GM10266 (cell line): ENCODE data around the gene CTNNA3.
A peak's percentile ranks its signal among the peaks of the same experiment; 100 is the strongest.

Source experiments
- DNase-seq: peaks from one replicate; pipeline ENCODE4 v3.0.0; 2012; ENCODE audit errors: extremely low spot score
- TF ChIP-seq, protein P1 (sequence below): IDR thresholded peaks from 2 replicates; pipeline ENCODE4 v1.5.1; 2012; ENCODE audit warnings: mild to moderate bottlenecking, low read depth; ENCODE audit not compliant: control insufficient read depth, insufficient read depth; ENCODE audit errors: missing control alignments

The CTNNA3 gene

GRCh38 chr10:66180581-66181318 is 1515.2 kb downstream of the CTNNA3 start:
- TF ChIP-seq, protein P1, sequence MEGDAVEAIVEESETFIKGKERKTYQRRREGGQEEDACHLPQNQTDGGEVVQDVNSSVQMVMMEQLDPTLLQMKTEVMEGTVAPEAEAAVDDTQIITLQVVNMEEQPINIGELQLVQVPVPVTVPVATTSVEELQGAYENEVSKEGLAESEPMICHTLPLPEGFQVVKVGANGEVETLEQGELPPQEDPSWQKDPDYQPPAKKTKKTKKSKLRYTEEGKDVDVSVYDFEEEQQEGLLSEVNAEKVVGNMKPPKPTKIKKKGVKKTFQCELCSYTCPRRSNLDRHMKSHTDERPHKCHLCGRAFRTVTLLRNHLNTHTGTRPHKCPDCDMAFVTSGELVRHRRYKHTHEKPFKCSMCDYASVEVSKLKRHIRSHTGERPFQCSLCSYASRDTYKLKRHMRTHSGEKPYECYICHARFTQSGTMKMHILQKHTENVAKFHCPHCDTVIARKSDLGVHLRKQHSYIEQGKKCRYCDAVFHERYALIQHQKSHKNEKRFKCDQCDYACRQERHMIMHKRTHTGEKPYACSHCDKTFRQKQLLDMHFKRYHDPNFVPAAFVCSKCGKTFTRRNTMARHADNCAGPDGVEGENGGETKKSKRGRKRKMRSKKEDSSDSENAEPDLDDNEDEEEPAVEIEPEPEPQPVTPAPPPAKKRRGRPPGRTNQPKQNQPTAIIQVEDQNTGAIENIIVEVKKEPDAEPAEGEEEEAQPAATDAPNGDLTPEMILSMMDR, result peak; percentile 61
- DNase-seq, result peak; percentile 35

DNA sequence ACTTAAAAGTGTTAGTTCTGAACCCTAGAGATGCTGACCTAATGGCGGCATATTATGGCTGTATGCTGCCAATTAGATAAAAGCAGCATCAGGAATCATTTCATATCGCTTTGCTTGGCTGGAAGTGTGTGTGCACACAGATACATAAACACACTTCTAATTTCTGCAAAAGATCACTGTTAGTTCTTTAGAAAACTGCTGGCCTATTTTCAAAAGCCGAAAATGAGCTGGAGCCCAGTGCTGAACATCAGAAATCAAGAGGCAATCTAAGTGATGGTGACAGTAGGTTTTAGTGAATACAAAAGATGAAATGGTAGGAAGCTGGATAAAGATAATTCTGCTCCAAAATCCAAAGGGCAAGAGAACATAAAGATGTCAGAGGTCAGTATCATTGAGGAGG is 1516.0 kb downstream of the CTNNA3 start:
- TF ChIP-seq, protein P1, result no peak

DNA sequence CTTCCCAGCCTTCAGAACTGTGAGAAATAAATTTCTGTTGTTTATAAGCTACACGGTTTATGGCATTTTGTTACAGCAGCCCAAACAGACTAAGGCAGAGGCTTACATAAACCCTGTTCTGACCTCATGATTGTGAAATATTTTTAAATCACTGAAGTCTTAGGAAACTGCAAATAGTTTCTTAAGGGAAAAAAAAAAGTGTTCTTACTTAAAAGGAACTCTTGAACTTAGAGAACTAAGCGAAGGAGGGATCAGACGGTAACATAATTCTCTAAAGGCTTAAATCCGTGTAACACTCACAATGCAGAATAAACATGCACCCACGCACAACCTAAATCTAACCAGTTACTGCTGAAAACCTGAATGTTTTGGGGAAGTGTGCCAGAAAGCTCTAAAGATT is 1519.2 kb downstream of the CTNNA3 start:
- TF ChIP-seq, protein P1, result no peak
- DNase-seq, result no peak

More for the DNA sequence above, 1516.0 kb downstream of the CTNNA3 start:
- no peak for DNase-seq

DNA sequence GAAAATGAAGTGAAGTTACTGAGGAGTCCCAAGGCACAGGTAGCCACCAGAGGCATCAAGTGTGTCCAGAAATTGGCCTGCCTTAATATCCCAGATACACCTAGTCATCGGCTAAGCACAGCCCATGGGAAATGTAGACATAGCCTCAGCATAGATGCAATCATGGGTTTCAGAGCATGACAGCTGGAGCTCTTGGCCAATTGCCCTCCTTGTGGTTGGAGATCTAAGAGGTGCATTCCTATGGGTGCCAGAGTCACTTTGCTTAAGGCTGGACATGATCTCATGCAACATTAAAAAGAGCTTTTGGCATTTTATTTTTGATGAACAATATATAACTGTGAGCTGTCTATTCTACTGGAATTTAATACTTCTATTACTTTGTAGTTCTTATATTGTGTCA is 1528.2 kb downstream of the CTNNA3 start:
- TF ChIP-seq, protein P1, result no peak
- DNase-seq, result no peak

DNA sequence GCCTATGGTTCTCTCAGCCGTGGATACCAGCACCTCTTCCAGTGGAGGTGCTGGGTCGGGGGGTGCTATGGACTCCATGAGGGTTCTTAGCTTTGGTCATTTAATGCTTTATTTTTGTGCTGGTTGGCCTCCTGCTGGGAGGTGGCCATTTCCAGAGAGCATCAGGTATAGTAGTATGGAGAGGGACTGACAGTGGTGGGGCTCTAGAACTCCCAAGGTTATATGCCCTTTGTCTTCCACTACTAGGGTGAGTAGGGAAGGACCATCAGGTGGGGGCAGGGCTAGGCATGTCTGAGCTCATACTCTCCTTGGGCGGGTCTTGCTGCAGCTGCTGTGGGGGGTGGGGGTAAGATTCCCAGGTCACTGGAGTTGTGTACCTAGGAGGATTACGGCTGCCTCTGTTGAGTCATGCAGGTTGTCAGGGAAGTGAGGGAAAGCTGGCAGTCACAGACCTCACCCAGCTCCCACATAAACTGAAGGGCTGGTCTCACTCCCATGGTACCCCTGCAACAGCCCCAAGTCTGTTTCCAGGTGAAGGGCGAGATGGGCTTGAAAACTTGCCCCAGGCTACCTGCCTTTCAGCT is 1533.3 kb downstream of the CTNNA3 start:
- TF ChIP-seq, protein P1, result no peak
- DNase-seq, result no peak

GRCh38 chr10:66151346-66151745 is 1544.6 kb downstream of the CTNNA3 start:
- DNase-seq, result no peak
- TF ChIP-seq, protein P1, result no peak

- TF ChIP-seq, protein P1, result no peak
- no peak for DNase-seq
Measured at GRCh38 chr10:66148312-66148711, 1547.7 kb downstream of the CTNNA3 start.
